ENCODE results near the gene ACD.

DNA sequence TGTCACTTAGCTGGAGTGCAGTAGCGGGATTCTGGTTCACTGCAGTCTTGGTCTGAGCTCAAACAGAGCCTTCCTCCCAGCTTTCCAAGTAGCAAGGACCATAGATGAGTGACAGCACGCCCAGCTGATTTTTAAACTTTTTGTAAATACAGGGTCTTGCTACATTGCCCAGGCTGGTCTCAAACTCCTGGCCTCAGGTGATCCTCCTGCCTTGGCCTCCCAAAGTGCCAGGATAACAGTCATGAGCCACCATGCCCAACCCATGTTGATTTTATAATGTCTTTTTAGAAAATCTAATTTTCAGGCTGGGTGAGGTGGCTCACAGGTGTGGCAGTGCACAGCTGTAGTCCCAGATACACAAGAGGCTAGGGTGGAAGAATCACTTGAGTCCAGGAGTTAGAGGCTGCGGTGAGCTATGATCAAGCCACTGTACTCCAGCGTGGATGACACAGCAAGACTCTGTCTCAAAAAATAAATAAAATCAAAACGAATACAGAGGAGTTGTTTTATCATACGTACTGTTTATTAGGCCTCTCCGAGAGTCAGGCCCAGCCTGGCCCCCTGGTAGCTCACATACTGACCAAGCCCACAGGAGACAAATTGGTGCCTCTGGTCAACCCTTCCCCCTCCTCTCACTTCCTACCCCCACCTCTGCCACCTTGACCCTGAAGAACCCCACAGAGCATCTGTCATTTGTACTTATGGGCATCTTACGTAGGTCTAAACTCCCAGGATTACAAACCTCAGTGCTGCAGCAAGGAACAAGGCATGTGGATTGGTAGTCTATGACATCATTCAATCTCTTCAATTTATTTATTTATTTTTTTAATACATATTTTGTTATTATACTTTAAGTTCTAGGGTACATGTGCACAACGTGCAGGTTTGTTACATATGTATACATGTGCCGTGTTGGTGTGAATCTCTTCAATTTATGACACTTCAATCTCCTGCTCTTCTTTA lies 20.2 kb upstream of the ACD start:
- no peak for TF ChIP-seq POLR2A (IDR thresholded peaks at IDR 0.05)
- TF ChIP-seq, protein P1, sequence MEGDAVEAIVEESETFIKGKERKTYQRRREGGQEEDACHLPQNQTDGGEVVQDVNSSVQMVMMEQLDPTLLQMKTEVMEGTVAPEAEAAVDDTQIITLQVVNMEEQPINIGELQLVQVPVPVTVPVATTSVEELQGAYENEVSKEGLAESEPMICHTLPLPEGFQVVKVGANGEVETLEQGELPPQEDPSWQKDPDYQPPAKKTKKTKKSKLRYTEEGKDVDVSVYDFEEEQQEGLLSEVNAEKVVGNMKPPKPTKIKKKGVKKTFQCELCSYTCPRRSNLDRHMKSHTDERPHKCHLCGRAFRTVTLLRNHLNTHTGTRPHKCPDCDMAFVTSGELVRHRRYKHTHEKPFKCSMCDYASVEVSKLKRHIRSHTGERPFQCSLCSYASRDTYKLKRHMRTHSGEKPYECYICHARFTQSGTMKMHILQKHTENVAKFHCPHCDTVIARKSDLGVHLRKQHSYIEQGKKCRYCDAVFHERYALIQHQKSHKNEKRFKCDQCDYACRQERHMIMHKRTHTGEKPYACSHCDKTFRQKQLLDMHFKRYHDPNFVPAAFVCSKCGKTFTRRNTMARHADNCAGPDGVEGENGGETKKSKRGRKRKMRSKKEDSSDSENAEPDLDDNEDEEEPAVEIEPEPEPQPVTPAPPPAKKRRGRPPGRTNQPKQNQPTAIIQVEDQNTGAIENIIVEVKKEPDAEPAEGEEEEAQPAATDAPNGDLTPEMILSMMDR (IDR thresholded peaks at IDR 0.05) = no peak

Measured in testis (tissue), 2 donors.